Neural crest cell (in vitro differentiated cells): Measurements from ENCODE around the gene APBA1. TPM values are rescaled to one million over a fixed set of nuclear protein-coding genes. Genes with fewer than 3 reads are reported as not detected.

ENCODE experiments used
- DNase-seq: peaks from one replicate; pipeline ENCODE4 v3.0.0; 2021; ENCODE audit warnings: low read depth, mixed read lengths, low spot score
- H3K27ac Mint-ChIP-seq: one replicate; pipeline ENCODE4 v1.8.0; 2021; ENCODE audit warnings: mild to moderate bottlenecking, mixed read lengths; ENCODE audit not compliant: unreplicated experiment
- H3K27me3 Mint-ChIP-seq: 2 replicates; pipeline ENCODE4 v1.8.0; 2021; ENCODE audit warnings: low read depth, mild to moderate bottlenecking, mixed read lengths
- H3K36me3 Mint-ChIP-seq: 2 replicates; pipeline ENCODE4 v1.8.0; 2021; ENCODE audit warnings: low read depth, mild to moderate bottlenecking, mixed read lengths
- H3K4me1 Mint-ChIP-seq: 2 replicates; pipeline ENCODE4 v1.8.0; 2021; ENCODE audit warnings: mixed read lengths
- H3K4me3 Mint-ChIP-seq: one replicate; pipeline ENCODE4 v1.8.0; 2021; ENCODE audit warnings: mild to moderate bottlenecking, mixed read lengths
- H3K9me3 Mint-ChIP-seq: 2 replicates; pipeline ENCODE4 v1.8.0; 2021; ENCODE audit warnings: mixed read lengths
- total RNA-seq: library from RNA; stranded (reverse); gene quantifications from 2 replicates; pipeline ENCODE4 v1.2.1, GENCODE V29; 2021
- TF ChIP-seq, protein P1 (sequence below): fragments of 200-600 bp; sonication (generic); conservative IDR thresholded peaks from 2 replicates; pipeline ENCODE4 v1.5.0; 2021; ENCODE audit warnings: antibody characterized with exemption, mild to moderate bottlenecking

APBA1 gene
- total RNA-seq, 1 donor from 2014 or later: 3.7 TPM

DNA sequence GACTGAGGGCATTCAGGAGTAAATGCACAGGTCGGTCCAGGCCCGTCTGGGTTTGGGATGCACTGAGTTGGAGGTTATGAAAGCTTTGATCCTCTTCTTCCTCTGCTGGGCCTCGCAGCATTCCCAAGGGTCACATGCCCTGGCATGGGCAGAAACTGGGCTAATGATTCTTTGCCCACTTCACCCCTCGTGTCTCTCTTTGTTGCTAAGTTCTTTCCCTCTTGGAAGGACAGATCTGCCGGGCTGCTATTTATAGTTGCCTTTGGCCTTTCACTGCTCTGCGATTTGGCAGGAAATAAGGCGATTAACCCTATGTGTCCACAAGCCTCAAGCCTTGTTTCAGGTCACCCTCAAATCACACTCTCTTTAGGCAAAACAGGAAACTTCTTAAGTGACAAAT is 280.2 kb downstream of the APBA1 start:
- Mint-ChIP-seq H3K27me3 (no peaks in the 10 kb centered on the region), H3K9me3 (peaks cover 3% of the 10 kb centered on the region), H3K4me1 (peaks cover 32% of the 10 kb centered on the region), H3K4me3 (peak overlapping the region; percentile 21), H3K36me3 (peaks cover 3% of the 10 kb centered on the region), H3K27ac (peak overlapping the region; percentile 67)
- DNase-seq: no peak
- TF ChIP-seq, protein P1, sequence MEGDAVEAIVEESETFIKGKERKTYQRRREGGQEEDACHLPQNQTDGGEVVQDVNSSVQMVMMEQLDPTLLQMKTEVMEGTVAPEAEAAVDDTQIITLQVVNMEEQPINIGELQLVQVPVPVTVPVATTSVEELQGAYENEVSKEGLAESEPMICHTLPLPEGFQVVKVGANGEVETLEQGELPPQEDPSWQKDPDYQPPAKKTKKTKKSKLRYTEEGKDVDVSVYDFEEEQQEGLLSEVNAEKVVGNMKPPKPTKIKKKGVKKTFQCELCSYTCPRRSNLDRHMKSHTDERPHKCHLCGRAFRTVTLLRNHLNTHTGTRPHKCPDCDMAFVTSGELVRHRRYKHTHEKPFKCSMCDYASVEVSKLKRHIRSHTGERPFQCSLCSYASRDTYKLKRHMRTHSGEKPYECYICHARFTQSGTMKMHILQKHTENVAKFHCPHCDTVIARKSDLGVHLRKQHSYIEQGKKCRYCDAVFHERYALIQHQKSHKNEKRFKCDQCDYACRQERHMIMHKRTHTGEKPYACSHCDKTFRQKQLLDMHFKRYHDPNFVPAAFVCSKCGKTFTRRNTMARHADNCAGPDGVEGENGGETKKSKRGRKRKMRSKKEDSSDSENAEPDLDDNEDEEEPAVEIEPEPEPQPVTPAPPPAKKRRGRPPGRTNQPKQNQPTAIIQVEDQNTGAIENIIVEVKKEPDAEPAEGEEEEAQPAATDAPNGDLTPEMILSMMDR: no peak

- Mint-ChIP-seq H3K4me3 (no peak overlapping the region), H3K27me3 (no peaks in the 10 kb centered on the region), H3K9me3 (peaks cover 3% of the 10 kb centered on the region), H3K27ac (peak overlapping the region; percentile 27), H3K4me1 (peaks cover 28% of the 10 kb centered on the region), H3K36me3 (peaks cover 3% of the 10 kb centered on the region)
- TF ChIP-seq, protein P1: no peak
- DNase-seq: no peak
These were observed 280.7 kb downstream of the APBA1 start for GRCh38 chr9:69391487-69391886.

- peaks cover 14% of the 10 kb centered on the region for H3K4me1 Mint-ChIP-seq
- TF ChIP-seq, protein P1: no peak
- H3K4me3 Mint-ChIP-seq: no peak overlapping the region
- no peaks in the 10 kb centered on the region for H3K27me3 Mint-ChIP-seq
- H3K9me3 Mint-ChIP-seq: peaks cover 3% of the 10 kb centered on the region
- no peak for DNase-seq
- H3K36me3 Mint-ChIP-seq: peaks cover 3% of the 10 kb centered on the region
- no peak overlapping the region for H3K27ac Mint-ChIP-seq
These were observed 282.7 kb downstream of the APBA1 start for GRCh38 chr9:69389437-69389995.

DNA sequence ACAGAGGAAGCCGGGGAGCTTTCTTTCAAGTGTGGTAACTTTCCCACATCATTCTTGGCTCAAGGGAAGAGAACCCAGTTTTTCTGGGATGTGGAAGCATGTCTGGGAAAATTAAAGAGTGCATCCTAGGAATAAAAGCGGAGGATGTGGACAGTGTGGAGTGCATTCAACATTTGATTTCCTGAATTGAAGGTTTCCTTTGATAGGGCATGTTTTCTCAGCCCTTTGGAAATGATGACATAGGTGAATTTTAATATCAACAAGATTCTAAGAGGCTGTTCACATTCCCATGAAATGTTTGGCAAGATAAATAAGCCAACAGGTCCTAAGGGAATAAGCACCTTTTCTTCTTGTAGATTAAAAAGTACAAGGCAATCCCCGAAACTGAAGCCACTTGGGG is 283.6 kb downstream of the APBA1 start:
- no peak for DNase-seq
- Mint-ChIP-seq H3K4me3 (no peak overlapping the region), H3K27me3 (no peaks in the 10 kb centered on the region), H3K36me3 (peaks cover 3% of the 10 kb centered on the region), H3K27ac (no peak overlapping the region), H3K9me3 (peaks cover 3% of the 10 kb centered on the region), H3K4me1 (peaks cover 14% of the 10 kb centered on the region)
- TF ChIP-seq, protein P1: no peak

- H3K9me3 Mint-ChIP-seq: no peaks in the 10 kb centered on the region
- H3K27me3 Mint-ChIP-seq: no peaks in the 10 kb centered on the region
- TF ChIP-seq, protein P1: no peak
- no peaks in the 10 kb centered on the region for H3K36me3 Mint-ChIP-seq
- H3K4me1 Mint-ChIP-seq: peaks cover 14% of the 10 kb centered on the region
- DNase-seq: no peak
- no peak overlapping the region for H3K4me3 Mint-ChIP-seq
- no peak overlapping the region for H3K27ac Mint-ChIP-seq
These were observed 285.5 kb downstream of the APBA1 start for GRCh38 chr9:69386651-69387050.
